Measurements from ENCODE around the gene CEP68.
"Not testable (repeated sequence)": the region's sequence is repeated elsewhere in the genome, so short reads cannot be mapped to it uniquely, and the experiment has no call there.

CEP68 gene

GRCh38 chr2:65130664-65131175 lies 74.5 kb downstream of the CEP68 start:
- DNase-seq (ENCODE audit: low read depth), result no peak

- not testable (repeated sequence) for DNase-seq (ENCODE audit: low read depth)
These were observed 76.7 kb downstream of the CEP68 start for GRCh38 chr2:65132930-65133329.

GRCh38 chr2:65133626-65134025 lies 77.4 kb downstream of the CEP68 start:
- DNase-seq (ENCODE audit: low read depth), result no peak

DNA sequence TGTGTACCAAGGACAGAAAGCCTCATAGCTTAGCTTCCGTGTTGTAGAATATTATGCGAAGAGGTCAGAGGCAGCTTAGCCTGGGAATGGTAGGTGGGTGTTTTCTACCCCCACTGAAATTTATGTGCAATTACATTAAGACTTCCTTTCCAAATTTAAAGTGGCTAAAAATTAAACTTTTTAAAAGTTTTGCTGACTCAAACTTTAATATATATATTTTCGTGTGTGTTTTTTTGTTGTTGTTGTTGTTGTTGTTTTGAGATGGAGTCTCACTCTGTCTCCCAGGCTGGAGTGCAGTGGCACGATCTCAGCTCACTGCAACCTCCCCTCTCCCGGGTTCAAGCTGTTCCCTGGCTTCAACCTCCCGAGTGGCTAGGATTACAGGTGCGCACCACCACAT lies 77.9 kb downstream of the CEP68 start:
- no peak for DNase-seq (ENCODE audit: low read depth)

DNA sequence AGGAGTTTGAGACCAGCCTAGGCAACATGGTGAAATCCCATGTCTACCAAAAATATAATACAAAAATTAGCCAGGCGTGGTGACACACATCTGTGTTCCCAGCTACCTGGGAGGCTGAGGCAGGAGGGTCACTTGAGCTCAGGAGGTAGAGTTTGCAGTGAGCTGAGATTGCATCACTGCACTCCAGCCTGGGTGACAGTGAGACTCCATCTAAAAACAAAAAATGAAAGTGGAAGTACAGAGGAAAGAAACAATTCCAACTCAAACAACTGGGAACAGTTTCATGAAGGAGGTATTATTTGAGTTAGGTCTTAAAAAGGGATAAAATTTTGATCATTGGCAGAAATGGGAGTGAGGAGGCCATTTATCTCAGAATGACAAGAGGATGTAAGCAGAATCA lies 80.0 kb downstream of the CEP68 start:
- no peak for DNase-seq (ENCODE audit: low read depth)

Data from GM04504 (cell line).